Testis (tissue), 2 donors: ENCODE results near the gene PSEN2.

Source experiments
- CTCF ChIP-seq, 3 experiments: fragments of 450-650 bp in 2 of 3; fragments of 200-600 bp in 1 of 3; sonication (generic) in 1 of 3; IDR thresholded peaks; one replicate each; pipeline ENCODE4 v1.5.1; 2016 to 2019; ENCODE audit warnings: antibody characterized with exemption in 3 of 3, mild to moderate bottlenecking in 2 of 3, moderate library complexity in 1 of 3
- POLR2A ChIP-seq: fragments of 450-650 bp; IDR thresholded peaks from one replicate; pipeline ENCODE4 v1.6.1; 2017; ENCODE audit warnings: antibody characterized with exemption, mild to moderate bottlenecking, moderate library complexity

GRCh38 chr1:226888021-226888420, 17.6 kb downstream of the PSEN2 start:
- TF ChIP-seq CTCF (IDR thresholded peaks at IDR 0.05) (no peak), POLR2A (no peak)
